ENCODE results near the gene NAALADL2. TPM values are rescaled to one million over a fixed set of nuclear protein-coding genes. Genes with fewer than 3 reads are reported as not detected.

Gene NAALADL2
- total and polyA plus RNA-seq, 3 donors from 2014 or later: 5.4 to 15.6 (median 6.0) TPM

GRCh38 chr3:174873832-174874657 is 14.9 kb downstream of the NAALADL2 start:
- H3K4me1 ChIP-seq: no peaks in the 10 kb centered on the region
- WGBS, 2 donors: 90 to 95% methylated on average over 3 of the region's 3 CpGs
- H3K27ac ChIP-seq: no peak overlapping the region
- H3K36me3 ChIP-seq (ENCODE audit: low read depth, missing control alignments): no peaks in the 10 kb centered on the region
- intact Hi-C loops (cut with DNase I; ENCODE audit: low total_unique reads): no loop called here
- H3K27me3 ChIP-seq: no peaks in the 10 kb centered on the region
- no peak overlapping the region for H3K4me3 ChIP-seq
- no peak for DNase-seq
- H3K9me3 ChIP-seq: no peaks in the 10 kb centered on the region
- no peak for TF ChIP-seq POLR2A (IDR thresholded peaks at IDR 0.05)
- TF ChIP-seq CTCF (IDR thresholded peaks at IDR 0.05): no peak

GRCh38 chr3:174882789-174883188 is 23.7 kb downstream of the NAALADL2 start:
- 78 to 83% methylated on average over 6 of the region's 6 CpGs for WGBS, 2 donors
- intact Hi-C loops (cut with DNase I; ENCODE audit: low total_unique reads): no loop called here
- Histone ChIP-seq H3K36me3 (ENCODE audit: low read depth, missing control alignments) (no peaks in the 10 kb centered on the region), H3K27ac (no peak overlapping the region), H3K27me3 (no peaks in the 10 kb centered on the region), H3K4me1 (no peaks in the 10 kb centered on the region), H3K4me3 (no peak overlapping the region), H3K9me3 (no peaks in the 10 kb centered on the region)
- DNase-seq: no peak
- TF ChIP-seq POLR2A (IDR thresholded peaks at IDR 0.05) (no peak), CTCF (IDR thresholded peaks at IDR 0.05) (no peak)

GRCh38 chr3:174883881-174884675 is 24.9 kb downstream of the NAALADL2 start:
- no peaks in the 10 kb centered on the region for H3K4me1 ChIP-seq
- no peaks in the 10 kb centered on the region for H3K9me3 ChIP-seq
- H3K27ac ChIP-seq: no peak overlapping the region
- WGBS, 2 donors: 92 to 96% methylated on average over 6 of the region's 6 CpGs
- no peak for TF ChIP-seq POLR2A (IDR thresholded peaks at IDR 0.05)
- TF ChIP-seq CTCF (IDR thresholded peaks at IDR 0.05): no peak
- H3K27me3 ChIP-seq: no peaks in the 10 kb centered on the region
- intact Hi-C loops (cut with DNase I; ENCODE audit: low total_unique reads): no loop called here
- H3K4me3 ChIP-seq: no peak overlapping the region
- no peak for DNase-seq
- H3K36me3 ChIP-seq (ENCODE audit: low read depth, missing control alignments): no peaks in the 10 kb centered on the region

GRCh38 chr3:174884776-174885568 is 25.8 kb downstream of the NAALADL2 start:
- no peak overlapping the region for H3K27ac ChIP-seq
- no peaks in the 10 kb centered on the region for H3K27me3 ChIP-seq
- intact Hi-C loops (cut with DNase I; ENCODE audit: low total_unique reads): no loop called here

More at GRCh38 chr3:174884776-174885568, 25.8 kb downstream of the NAALADL2 start:
- no peaks in the 10 kb centered on the region for H3K36me3 ChIP-seq (ENCODE audit: low read depth, missing control alignments)
- DNase-seq: no peak
- TF ChIP-seq POLR2A (IDR thresholded peaks at IDR 0.05): no peak
- TF ChIP-seq CTCF (IDR thresholded peaks at IDR 0.05): no peak
- WGBS, 2 donors: 86 to 94% methylated on average over 7 of the region's 7 CpGs
- no peaks in the 10 kb centered on the region for H3K4me1 ChIP-seq
- no peaks in the 10 kb centered on the region for H3K9me3 ChIP-seq
- H3K4me3 ChIP-seq: no peak overlapping the region
